Tibial nerve (tissue), 4 donors: ENCODE data around the gene RAPGEF5. TPM values are rescaled to one million over a fixed set of nuclear protein-coding genes. Genes with fewer than 3 reads are reported as not detected.
A peak's percentile ranks its signal among the peaks of the same experiment; 100 is the strongest.

ENCODE experiments used
- DNase-seq, 2 donors: peaks; one replicate each; pipeline ENCODE4 v3.0.0-alpha.2; 2019; ENCODE audit warnings: low spot score in 2 of 2
- H3K27ac ChIP-seq, 4 donors: fragments of 200-600 bp; sonication (generic) in 3 of 4; one replicate each; pipeline ENCODE4 v1.5.1; 2017 to 2019; ENCODE audit warnings: mild to moderate bottlenecking in 1 of 4
- H3K27me3 ChIP-seq, 2 donors: fragments of 200-600 bp; sonication (generic) in 1 of 2; one replicate each; pipeline versions ENCODE4 v1.5.1 to v1.6.0; 2017 to 2019
- H3K36me3 ChIP-seq, 3 donors: fragments of 200-600 bp; sonication (generic); one replicate each; pipeline ENCODE4 v1.5.1; 2018 to 2019
- H3K4me1 ChIP-seq, 4 donors: fragments of 200-600 bp; sonication (generic) in 3 of 4; one replicate each; pipeline ENCODE4 v1.5.1; 2017 to 2019
- H3K4me3 ChIP-seq, 4 donors: fragments of 200-600 bp; sonication (generic) in 3 of 4; one replicate each; pipeline ENCODE4 v1.5.1; 2017 to 2019; ENCODE audit warnings: mild to moderate bottlenecking in 1 of 4, moderate library complexity in 1 of 4
- H3K9me3 ChIP-seq, 4 donors: fragments of 200-600 bp; sonication (generic) in 3 of 4; one replicate each; pipeline ENCODE4 v1.5.1; 2017 to 2019
- EP300 ChIP-seq, 2 donors: sonication (generic); formaldehyde crosslinking; IDR thresholded peaks; one replicate each; pipeline ENCODE4 v1.6.1; 2017; ENCODE audit warnings: antibody characterized with exemption in 2 of 2, mild to moderate bottlenecking in 1 of 2
- POLR2A ChIP-seq, 2 donors: fragments of 450-650 bp; IDR thresholded peaks; one replicate each; pipeline ENCODE4 v1.6.1; 2017; ENCODE audit warnings: antibody characterized with exemption in 2 of 2, mild to moderate bottlenecking in 2 of 2, moderate library complexity in 2 of 2
- WGBS, 2 donors: methylation state at CpG; one replicate each; pipeline ENCODE4 v1.1.5; 2018; 5-methylcytosine and 5-hydroxymethylcytosine counted together
- total RNA-seq, 4 donors: library from RNA; depleted of rRNA; stranded (reverse); fragments of >200 nt; gene quantifications; one replicate each; pipeline ENCODE4 v1.1.0, GENCODE V29; 2016
- TF ChIP-seq, protein P1 (sequence below), 5 experiments: fragments of 200-600 bp in 3 of 5; fragments of 450-650 bp in 2 of 5; sonication (generic) in 3 of 5; IDR thresholded peaks; one replicate each; pipeline ENCODE4 v1.5.1; 2016 to 2019; ENCODE audit warnings: antibody characterized with exemption in 5 of 5, mild to moderate bottlenecking in 3 of 5, moderate library complexity in 2 of 5

RAPGEF5 gene
- total RNA-seq, 4 donors from 2014 or later: 63.3 to 121 (median 76.9) TPM

DNA sequence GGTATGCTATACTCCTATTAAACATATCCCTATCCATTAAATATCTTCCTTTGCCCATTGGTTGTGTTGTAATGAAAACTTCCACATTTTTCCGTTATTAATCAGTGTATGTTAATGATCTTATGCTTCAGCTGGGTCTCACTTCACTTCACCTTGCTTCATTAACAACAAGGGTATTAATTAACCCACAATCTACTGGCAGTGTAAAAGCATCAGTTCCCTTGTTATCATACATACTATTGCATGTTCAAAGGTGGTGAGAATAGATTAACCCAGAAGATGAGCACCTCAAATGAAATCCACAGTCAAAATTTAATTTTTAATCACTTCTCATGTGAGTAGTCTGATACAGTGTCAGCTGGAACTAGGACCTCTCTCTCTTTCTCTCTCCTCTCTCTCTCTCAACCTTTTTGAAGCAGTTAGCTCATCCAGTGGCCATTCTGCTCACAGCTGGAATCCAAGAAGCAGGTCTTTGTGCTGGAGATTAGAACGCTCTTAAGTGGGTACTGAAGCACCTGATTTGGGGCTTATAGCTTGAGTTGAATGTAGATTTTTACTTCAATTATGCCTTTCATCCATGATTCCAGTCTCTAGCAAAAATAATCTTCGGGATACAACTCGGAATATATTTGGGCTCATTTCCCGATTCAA, 172.3 kb downstream of the RAPGEF5 start:
- no peak for DNase-seq
- WGBS, 2 donors: 81 to 91% methylated on average over 5 of the region's 5 CpGs
- peaks cover 0 to 20% (median 0%) of the 10 kb centered on the region in 4 donors for H3K4me1 ChIP-seq
- H3K4me3 ChIP-seq: no peak overlapping the region
- TF ChIP-seq EP300 (IDR thresholded peaks at IDR 0.05): no peak
- TF ChIP-seq, protein P1, sequence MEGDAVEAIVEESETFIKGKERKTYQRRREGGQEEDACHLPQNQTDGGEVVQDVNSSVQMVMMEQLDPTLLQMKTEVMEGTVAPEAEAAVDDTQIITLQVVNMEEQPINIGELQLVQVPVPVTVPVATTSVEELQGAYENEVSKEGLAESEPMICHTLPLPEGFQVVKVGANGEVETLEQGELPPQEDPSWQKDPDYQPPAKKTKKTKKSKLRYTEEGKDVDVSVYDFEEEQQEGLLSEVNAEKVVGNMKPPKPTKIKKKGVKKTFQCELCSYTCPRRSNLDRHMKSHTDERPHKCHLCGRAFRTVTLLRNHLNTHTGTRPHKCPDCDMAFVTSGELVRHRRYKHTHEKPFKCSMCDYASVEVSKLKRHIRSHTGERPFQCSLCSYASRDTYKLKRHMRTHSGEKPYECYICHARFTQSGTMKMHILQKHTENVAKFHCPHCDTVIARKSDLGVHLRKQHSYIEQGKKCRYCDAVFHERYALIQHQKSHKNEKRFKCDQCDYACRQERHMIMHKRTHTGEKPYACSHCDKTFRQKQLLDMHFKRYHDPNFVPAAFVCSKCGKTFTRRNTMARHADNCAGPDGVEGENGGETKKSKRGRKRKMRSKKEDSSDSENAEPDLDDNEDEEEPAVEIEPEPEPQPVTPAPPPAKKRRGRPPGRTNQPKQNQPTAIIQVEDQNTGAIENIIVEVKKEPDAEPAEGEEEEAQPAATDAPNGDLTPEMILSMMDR (IDR thresholded peaks at IDR 0.05): no peak
- no peak for TF ChIP-seq POLR2A (IDR thresholded peaks at IDR 0.05)
- no peak overlapping the region for H3K27ac ChIP-seq
- H3K27me3 ChIP-seq: no peaks in the 10 kb centered on the region
- H3K9me3 ChIP-seq: no peaks in the 10 kb centered on the region
- H3K36me3 ChIP-seq: peaks cover 0 to 18% (median 0%) of the 10 kb centered on the region in 3 donors

DNA sequence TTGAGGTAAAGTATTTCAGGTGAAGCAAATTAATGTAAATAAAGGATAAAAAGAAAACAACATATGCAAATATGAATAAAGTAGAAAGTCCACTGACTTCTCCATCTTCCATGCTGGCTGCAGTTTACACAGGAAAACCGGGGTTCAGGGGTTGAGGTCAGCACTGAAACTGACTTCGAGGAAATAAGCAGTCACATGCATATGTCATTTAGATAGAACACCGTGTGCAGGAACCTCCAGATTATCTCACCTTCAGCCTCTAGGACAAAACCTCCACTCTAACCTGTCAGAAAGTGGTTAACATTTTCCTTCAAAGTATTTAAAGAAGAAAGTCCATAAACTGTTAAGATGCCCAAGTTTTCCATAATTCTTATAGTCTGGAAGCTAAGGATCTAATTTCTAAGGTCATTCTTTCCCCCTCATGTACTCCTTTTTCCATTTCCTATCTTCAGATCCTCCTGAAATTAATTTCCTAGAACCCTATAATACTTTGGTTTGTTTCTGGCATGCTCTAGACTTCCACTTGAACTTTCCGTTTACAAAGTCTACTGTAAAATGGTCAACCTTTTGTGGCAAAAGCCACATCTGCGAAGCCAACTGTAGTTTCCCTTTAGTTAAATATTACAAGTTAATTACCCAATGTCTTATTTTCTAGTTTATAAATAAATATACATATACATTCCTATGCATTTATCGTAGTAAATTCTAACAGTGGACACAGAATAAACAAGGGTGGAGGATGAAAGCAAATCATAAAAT, 173.3 kb downstream of the RAPGEF5 start:
- H3K27me3 ChIP-seq: no peaks in the 10 kb centered on the region
- TF ChIP-seq, protein P1 (IDR thresholded peaks at IDR 0.05): no peak
- TF ChIP-seq EP300 (IDR thresholded peaks at IDR 0.05) (no peak), POLR2A (IDR thresholded peaks at IDR 0.05) (no peak)
- H3K27ac ChIP-seq: no peak overlapping the region
- no peak for DNase-seq
- 85 to 87% methylated on average over 6 of the region's 6 CpGs for WGBS, 2 donors
- peaks cover 0 to 20% (median 0%) of the 10 kb centered on the region in 3 donors for H3K36me3 ChIP-seq
- no peaks in the 10 kb centered on the region for H3K9me3 ChIP-seq
- no peak overlapping the region for H3K4me3 ChIP-seq
- H3K4me1 ChIP-seq: peaks cover 0 to 20% (median 0%) of the 10 kb centered on the region in 4 donors

DNA sequence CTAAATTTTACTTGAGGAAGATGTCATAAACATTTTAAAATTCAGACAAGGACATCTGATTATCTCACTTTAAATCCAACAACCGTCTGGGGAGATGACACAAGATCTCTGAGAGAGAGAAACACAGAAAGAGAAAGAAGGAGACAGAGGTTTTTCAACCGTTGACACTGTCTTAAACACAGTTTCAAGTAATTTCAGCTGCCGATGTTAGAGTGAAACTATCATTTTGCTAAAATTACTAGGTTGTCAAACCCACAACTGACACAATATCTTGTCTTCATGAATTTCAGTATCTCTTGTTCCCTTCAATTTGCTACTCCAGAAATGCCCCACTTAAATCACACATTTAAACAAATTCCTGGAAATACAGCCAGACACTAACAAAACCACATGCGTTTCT, 174.8 kb downstream of the RAPGEF5 start:
- no peak for DNase-seq
- H3K27me3 ChIP-seq: no peaks in the 10 kb centered on the region
- H3K4me3 ChIP-seq: no peak overlapping the region
- no peaks in the 10 kb centered on the region for H3K9me3 ChIP-seq
- TF ChIP-seq, protein P1 (IDR thresholded peaks at IDR 0.05): no peak
- TF ChIP-seq POLR2A (IDR thresholded peaks at IDR 0.05): no peak
- TF ChIP-seq EP300 (IDR thresholded peaks at IDR 0.05): no peak
- H3K36me3 ChIP-seq: peaks cover 0 to 11% (median 0%) of the 10 kb centered on the region in 3 donors
- WGBS, 2 donors: 54 to 56% methylated on average over 4 of the region's 4 CpGs
- peak overlapping the region in 2 of 4 donors; percentile 1 to 58 for H3K27ac ChIP-seq
- peaks cover 0 to 20% (median 0%) of the 10 kb centered on the region in 4 donors for H3K4me1 ChIP-seq

DNA sequence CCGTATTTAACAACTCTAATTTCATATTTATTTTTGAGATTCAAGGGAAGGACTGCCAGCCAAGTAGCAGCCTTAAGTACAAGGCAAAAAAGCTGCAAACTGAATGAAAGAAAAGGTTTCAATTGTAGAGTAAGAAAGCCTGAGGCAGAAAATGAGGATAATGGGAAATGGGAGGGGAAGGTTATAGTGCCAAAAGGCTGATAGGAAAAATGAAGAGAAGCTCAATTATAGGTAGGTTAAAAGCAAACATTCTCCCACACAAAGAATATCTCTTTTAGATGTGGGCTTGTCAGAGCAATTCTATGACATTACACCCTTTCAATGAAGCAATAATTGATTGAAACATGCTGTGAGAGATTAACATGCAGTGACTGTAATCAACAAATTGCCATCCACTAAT, 175.3 kb downstream of the RAPGEF5 start:
- Histone ChIP-seq H3K27me3 (no peaks in the 10 kb centered on the region), H3K36me3 (peaks cover 0 to 11% (median 0%) of the 10 kb centered on the region in 3 donors), H3K9me3 (no peaks in the 10 kb centered on the region), H3K4me1 (peaks cover 0 to 20% (median 0%) of the 10 kb centered on the region in 4 donors), H3K4me3 (no peak overlapping the region), H3K27ac (peak overlapping the region in 1 of 4 donors; percentile 58)
- whole genome bisulfite sequencing, 2 donors: 55 to 67% methylated on average over 1 of the region's 1 CpG
- TF ChIP-seq EP300 (IDR thresholded peaks at IDR 0.05) (no peak), POLR2A (IDR thresholded peaks at IDR 0.05) (no peak)
- TF ChIP-seq, protein P1 (IDR thresholded peaks at IDR 0.05): no peak
- no peak for DNase-seq

DNA sequence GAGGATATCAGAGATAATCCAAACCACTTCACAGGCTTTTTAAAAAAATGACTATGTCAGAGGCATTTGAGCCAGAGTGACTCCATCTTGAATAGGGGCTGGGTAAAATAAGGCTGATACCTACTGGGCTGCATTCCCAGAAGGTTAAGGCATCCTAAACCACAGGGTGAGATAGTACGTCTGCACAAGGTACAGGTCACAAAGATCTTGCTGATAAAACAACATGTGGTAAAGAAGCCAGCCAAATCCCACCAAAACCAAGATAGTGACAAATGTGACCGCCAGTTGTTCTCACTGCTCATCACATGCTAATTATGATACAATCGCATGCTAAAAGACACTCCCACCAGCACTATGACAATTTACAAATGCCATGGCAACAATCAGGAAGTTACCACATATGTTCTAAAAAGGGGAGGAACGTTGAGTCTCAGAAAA, 177.5 kb downstream of the RAPGEF5 start:
- no peaks in the 10 kb centered on the region for H3K9me3 ChIP-seq
- DNase-seq: no peak
- no peak for TF ChIP-seq EP300 (IDR thresholded peaks at IDR 0.05)
- no peak for TF ChIP-seq POLR2A (IDR thresholded peaks at IDR 0.05)
- TF ChIP-seq, protein P1 (IDR thresholded peaks at IDR 0.05): no peak
- H3K27me3 ChIP-seq: no peaks in the 10 kb centered on the region
- H3K36me3 ChIP-seq: peaks cover 0 to 11% (median 0%) of the 10 kb centered on the region in 3 donors
- peaks cover 0 to 25% (median 0%) of the 10 kb centered on the region in 4 donors for H3K4me1 ChIP-seq
- H3K27ac ChIP-seq: no peak overlapping the region
- 84 to 87% methylated on average over 4 of the region's 4 CpGs for WGBS, 2 donors
- H3K4me3 ChIP-seq: no peak overlapping the region
